Measurements from ENCODE around the gene CALY.

Gene CALY

GRCh38 chr10:133280391-133281059 lies 56.2 kb downstream of the CALY start:
- Histone ChIP-seq H3K4me2 (ENCODE audit: insufficient read depth, low read length, poor library complexity, severe bottlenecking) (no peak overlapping the region), H4K91ac (ENCODE audit: low read depth, low read length, poor library complexity) (no peak overlapping the region)
- no CpG with 5 or more reads among the region's 10 CpGs for WGBS, 2 donors (ENCODE audit: extremely low coverage in 2 of 2, insufficient read length in 2 of 2, insufficient replicate concordance in 1 of 2)

DNA sequence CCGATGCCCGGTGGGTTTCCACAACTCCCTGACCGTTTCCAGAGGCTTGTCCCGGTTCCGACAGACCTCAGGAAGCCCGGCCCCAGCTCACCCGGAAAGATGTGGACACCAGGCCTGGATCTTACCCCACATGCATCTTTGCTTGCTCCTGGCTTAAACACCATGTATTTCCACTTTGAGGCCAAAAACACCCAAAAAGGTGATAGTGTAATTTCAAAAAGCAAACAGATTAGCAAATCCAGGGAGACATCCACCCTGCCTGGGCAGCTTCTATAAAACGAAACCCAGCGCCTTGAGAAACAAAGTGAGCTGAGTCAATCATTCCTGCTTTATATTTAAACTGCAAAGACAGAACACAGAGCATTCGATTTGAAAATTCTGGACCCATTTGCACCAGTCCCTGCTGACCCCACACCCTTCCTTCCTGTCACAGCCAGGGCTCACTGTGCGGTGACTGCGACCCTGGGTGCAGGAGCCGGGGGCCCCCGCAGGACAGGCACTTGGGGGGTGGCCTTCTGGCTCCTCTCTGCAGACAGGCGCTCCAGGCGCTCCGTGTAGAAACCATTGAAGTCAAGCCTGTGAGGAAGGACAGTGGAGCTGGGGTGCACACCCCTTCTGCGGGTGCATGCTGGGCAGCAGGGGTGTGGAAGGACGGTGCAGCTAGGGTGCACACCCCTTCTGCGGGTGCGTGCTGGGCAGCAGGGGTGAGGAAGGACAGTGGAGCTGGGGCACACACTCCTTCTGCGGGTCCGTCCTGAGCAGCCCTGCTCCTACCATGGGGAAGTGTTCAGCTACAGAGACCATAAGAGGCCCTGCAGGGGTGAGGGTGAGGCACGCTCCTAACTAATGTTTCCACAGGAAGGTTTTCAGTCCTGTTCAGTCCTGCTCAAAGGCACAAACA lies 57.1 kb downstream of the CALY start:
- Histone ChIP-seq H3K9ac (ENCODE audit: low read depth, low read length, poor library complexity) (no peak overlapping the region), H3K4ac (ENCODE audit: low read length) (no peak overlapping the region), H3K23ac (ENCODE audit: low read depth, low read length, poor library complexity) (no peak overlapping the region), H3K27me3 (ENCODE audit: control insufficient read depth in 3 of 3, insufficient read depth in 3 of 3, low read depth in 1 of 3, low read length in 3 of 3) (peaks cover 0 to 13% (median 6%) of the 10 kb centered on the region in 3 experiments), H4K91ac (ENCODE audit: low read depth, low read length, poor library complexity) (peak overlapping the region; percentile 72), H3K4me3 (ENCODE audit: low read length in 2 of 2) (no peak overlapping the region), H4K8ac (ENCODE audit: low read depth, low read length) (peak overlapping the region; percentile 17), H3K4me1 (ENCODE audit: control insufficient read depth in 2 of 2, insufficient read depth in 1 of 2, low read depth in 1 of 2, low read length in 2 of 2) (peaks cover 8 to 14% of the 10 kb centered on the region in 2 donors), H2BK5ac (ENCODE audit: low read length) (peak overlapping the region; percentile 24), H3K27ac (replicated peaks; ENCODE audit: low read length) (no peak overlapping the region), H3K79me1 (ENCODE audit: low read depth, low read length) (peaks cover 7% of the 10 kb centered on the region), H3K4me2 (ENCODE audit: insufficient read depth, low read length, poor library complexity, severe bottlenecking) (no peak overlapping the region), H2BK12ac (ENCODE audit: low read length) (no peak overlapping the region), H2BK120ac (ENCODE audit: low read depth, low read length) (no peak overlapping the region), H3K14ac (ENCODE audit: low read length) (no peak overlapping the region), H2AFZ (ENCODE audit: low read length) (no peak overlapping the region), H2BK15ac (ENCODE audit: low read length) (no peak overlapping the region), H3K36me3 (replicated peaks in 1 of 2; ENCODE audit: control insufficient read depth in 2 of 2, insufficient read depth in 2 of 2, low read length in 2 of 2) (peaks cover 29 to 55% of the 10 kb centered on the region in 2 donors), H3K9me3 (replicated peaks in 1 of 2; ENCODE audit: control insufficient read depth in 2 of 2, insufficient read depth in 1 of 2, low read depth in 1 of 2, low read length in 2 of 2) (peaks cover 0 to 2% of the 10 kb centered on the region in 2 donors), H2AK5ac (ENCODE audit: low read depth, low read length) (no peak overlapping the region), H3K18ac (ENCODE audit: low read length) (no peak overlapping the region)
- no peak for DNase-seq (ENCODE audit: low spot score)
- WGBS, 2 donors (ENCODE audit: extremely low coverage in 2 of 2, insufficient read length in 2 of 2, insufficient replicate concordance in 1 of 2), result no CpG with 5 or more reads among the region's 24 CpGs

More at GRCh38 chr10:133280391-133281059, 56.2 kb downstream of the CALY start:
- Histone ChIP-seq H3K4me1 (ENCODE audit: control insufficient read depth in 2 of 2, insufficient read depth in 1 of 2, low read depth in 1 of 2, low read length in 2 of 2) (peaks cover 7 to 8% of the 10 kb centered on the region in 2 donors), H3K4ac (ENCODE audit: low read length) (no peak overlapping the region), H3K36me3 (replicated peaks in 1 of 2; ENCODE audit: control insufficient read depth in 2 of 2, insufficient read depth in 2 of 2, low read length in 2 of 2) (peaks cover 38 to 64% of the 10 kb centered on the region in 2 donors), H3K4me3 (ENCODE audit: low read length in 2 of 2) (peak overlapping the region in 1 of 2 donors; percentile 32), H2AK5ac (ENCODE audit: low read depth, low read length) (no peak overlapping the region), H2AFZ (ENCODE audit: low read length) (no peak overlapping the region), H3K9me3 (replicated peaks in 1 of 2; ENCODE audit: control insufficient read depth in 2 of 2, insufficient read depth in 1 of 2, low read depth in 1 of 2, low read length in 2 of 2) (peaks cover 0 to 2% of the 10 kb centered on the region in 2 donors), H3K27me3 (ENCODE audit: control insufficient read depth in 3 of 3, insufficient read depth in 3 of 3, low read depth in 1 of 3, low read length in 3 of 3) (peaks cover 0 to 13% (median 6%) of the 10 kb centered on the region in 3 experiments), H2BK120ac (ENCODE audit: low read depth, low read length) (no peak overlapping the region), H3K14ac (ENCODE audit: low read length) (no peak overlapping the region), H3K27ac (replicated peaks; ENCODE audit: low read length) (no peak overlapping the region), H2BK12ac (ENCODE audit: low read length) (no peak overlapping the region), H3K23ac (ENCODE audit: low read depth, low read length, poor library complexity) (no peak overlapping the region), H3K79me1 (ENCODE audit: low read depth, low read length) (peaks cover 11% of the 10 kb centered on the region), H2BK15ac (ENCODE audit: low read length) (no peak overlapping the region), H2BK5ac (ENCODE audit: low read length) (no peak overlapping the region), H3K18ac (ENCODE audit: low read length) (no peak overlapping the region), H4K8ac (ENCODE audit: low read depth, low read length) (no peak overlapping the region), H3K9ac (ENCODE audit: low read depth, low read length, poor library complexity) (no peak overlapping the region)
- no peak for DNase-seq (ENCODE audit: low spot score)

- Histone ChIP-seq H3K4me2 (ENCODE audit: insufficient read depth, low read length, poor library complexity, severe bottlenecking) (no peak overlapping the region), H4K8ac (ENCODE audit: low read depth, low read length) (no peak overlapping the region), H4K91ac (ENCODE audit: low read depth, low read length, poor library complexity) (no peak overlapping the region), H3K36me3 (replicated peaks in 1 of 2; ENCODE audit: control insufficient read depth in 2 of 2, insufficient read depth in 2 of 2, low read length in 2 of 2) (peaks cover 23 to 46% of the 10 kb centered on the region in 2 donors), H3K9me3 (replicated peaks in 1 of 2; ENCODE audit: control insufficient read depth in 2 of 2, insufficient read depth in 1 of 2, low read depth in 1 of 2, low read length in 2 of 2) (peaks cover 0 to 2% of the 10 kb centered on the region in 2 donors), H2BK5ac (ENCODE audit: low read length) (no peak overlapping the region), H3K79me1 (ENCODE audit: low read depth, low read length) (peaks cover 2% of the 10 kb centered on the region), H3K27ac (replicated peaks; ENCODE audit: low read length) (no peak overlapping the region), H3K27me3 (ENCODE audit: control insufficient read depth in 3 of 3, insufficient read depth in 3 of 3, low read depth in 1 of 3, low read length in 3 of 3) (peaks cover 0 to 13% (median 6%) of the 10 kb centered on the region in 3 experiments), H3K4me1 (ENCODE audit: control insufficient read depth in 2 of 2, insufficient read depth in 1 of 2, low read depth in 1 of 2, low read length in 2 of 2) (peaks cover 8 to 15% of the 10 kb centered on the region in 2 donors), H3K4me3 (ENCODE audit: low read length in 2 of 2) (no peak overlapping the region), H3K18ac (ENCODE audit: low read length) (no peak overlapping the region), H2AFZ (ENCODE audit: low read length) (no peak overlapping the region), H3K23ac (ENCODE audit: low read depth, low read length, poor library complexity) (peak overlapping the region; percentile 73), H2BK12ac (ENCODE audit: low read length) (no peak overlapping the region), H2BK120ac (ENCODE audit: low read depth, low read length) (no peak overlapping the region), H2BK15ac (ENCODE audit: low read length) (no peak overlapping the region), H3K14ac (ENCODE audit: low read length) (no peak overlapping the region), H3K9ac (ENCODE audit: low read depth, low read length, poor library complexity) (no peak overlapping the region), H2AK5ac (ENCODE audit: low read depth, low read length) (no peak overlapping the region), H3K4ac (ENCODE audit: low read length) (no peak overlapping the region)
- DNase-seq (ENCODE audit: low spot score), result no peak
- no CpG with 5 or more reads among the region's 19 CpGs for WGBS, 2 donors (ENCODE audit: extremely low coverage in 2 of 2, insufficient read length in 2 of 2, insufficient replicate concordance in 1 of 2)
Observed at GRCh38 chr10:133278577-133279265, 58.0 kb downstream of the CALY start.
